Adrenal gland (tissue), 19 donors: ENCODE results near the gene FAM131A. TPM values are rescaled to one million over a fixed set of nuclear protein-coding genes. Genes with fewer than 3 reads are reported as not detected.

Source experiments
- DNase-seq, 7 donors: peaks; one replicate each; pipeline ENCODE4 v3.0.0-alpha.2; 2019 to 2020
- H3K27ac ChIP-seq, 5 donors: fragments of 200-600 bp; sonication (generic) in 4 of 5; 1 replicate in 3 of 5; 2 replicates in 2 of 5; pipeline versions ENCODE4 v1.5.1 to v1.8.0; 2016 to 2020; ENCODE audit warnings: mild to moderate bottlenecking in 1 of 5
- H3K27me3 ChIP-seq: fragments of 200-600 bp; 2 replicates; pipeline ENCODE4 v1.8.0; 2021
- H3K36me3 ChIP-seq, 2 donors: fragments of 200-600 bp; replicated peaks in 1 of 2; 1 replicate in 1 of 2; 2 replicates in 1 of 2; pipeline versions ENCODE4 v1.5.1 to v1.8.0; 2018 to 2022
- H3K4me1 ChIP-seq, 2 donors: fragments of 200-600 bp; replicated peaks in 1 of 2; 1 replicate in 1 of 2; 2 replicates in 1 of 2; pipeline versions ENCODE4 v1.5.1 to v1.8.0; 2018 to 2021
- H3K4me3 ChIP-seq, 4 donors: fragments of 200-600 bp; sonication (generic) in 3 of 4; one replicate each; pipeline ENCODE4 v1.5.1; 2016 to 2018
- H3K9me3 ChIP-seq, 3 donors: fragments of 200-600 bp; sonication (generic) in 1 of 3; replicated peaks in 1 of 3; 1 replicate in 2 of 3; 2 replicates in 1 of 3; pipeline versions ENCODE4 v1.5.1 to v1.8.0; 2016 to 2021
- CTCF ChIP-seq, 6 experiments: fragments of 450-650 bp in 4 of 6; fragments of 200-600 bp in 2 of 6; sonication (generic) in 1 of 6; IDR thresholded peaks; 1 replicate in 5 of 6; 2 replicates in 1 of 6; pipeline versions ENCODE4 v1.5.1 to v1.8.0; 2016 to 2021; ENCODE audit warnings: antibody characterized with exemption in 6 of 6, mild to moderate bottlenecking in 2 of 6, moderate library complexity in 1 of 6
- POLR2A ChIP-seq, 2 donors: fragments of 450-650 bp; IDR thresholded peaks; one replicate each; pipeline ENCODE4 v1.6.1; 2017; ENCODE audit warnings: antibody characterized with exemption in 2 of 2, mild to moderate bottlenecking in 2 of 2, moderate library complexity in 1 of 2
- WGBS, 4 donors: extraction: QIAGEN DNeasy Blood & Tissue Kit in 2 of 4; methylation state at CpG; one replicate each; pipeline versions ENCODE4 v1.1.5 to v1.1.7; 2013 to 2017; 5-methylcytosine and 5-hydroxymethylcytosine counted together
- intact Hi-C, 2 donors: fragments of 100-400 bp; cut with DNase I; formaldehyde crosslinking; loops; one replicate each; pipeline versions ENCODE4 v1.14.1 to v1.15.0; 2022 to 2023
- long read RNA-seq, 10 donors: library from polyadenylated mRNA in 3 of 10; unstranded in 2 of 10; stranded (forward) in 1 of 10; transcript quantifications; one replicate each; pipeline ENCODE4 v2.0.0 and lab custom pipeline, GENCODE V29; 2021 to 2026
- polyA plus RNA-seq, 3 donors: library from polyadenylated mRNA; stranded (reverse); fragments of 200-250 nt in 2 of 3; fragments of 350-450 nt in 1 of 3; fragmentation: Illumina TruSeq in 1 of 3; extraction: RNeasy Lipid Tissue Mini Kit (QIAGEN cat#74804) in 1 of 3; gene quantifications; one replicate each; pipeline ENCODE4 v1.2.3, GENCODE V29; 2013 to 2014
- total RNA-seq, 9 donors: library from RNA; depleted of rRNA in 4 of 9; stranded (reverse); fragments of >200 nt in 4 of 9; fragments of 120-200 nt in 1 of 9; fragmentation: NEBNext Ultra II Directional in 1 of 9; extraction: Animal tissue kit (Norgen Biotek cat#: 25700) in 1 of 9; gene quantifications; one replicate each; pipeline versions ENCODE4 v1.1.0 to v1.2.4, GENCODE V29; 2013 to 2023
- donor health status: healthy with polysubstance abuse.
- donor health status: Bipolar disorder and iron deficiency.
- donor health status: DM: yes; HTN: yes; CAD: no.
- donor health status: DM: no; HTN: no; CAD: no.
- donor health status: DM: no; HTN: no; CAD: no.
- donor health status: DM: yes; HTN: yes; CAD: no.

FAM131A gene
- 10 to 100 TPM; 13.9 to 42.4 (median 32.5) TPM for total RNA-seq
- polyA plus RNA-seq = 10 to 100 TPM; 13.3 to 43.0 (median 39.4) TPM
- long read RNA-seq, donor 1, partial matches to known transcripts = 21 of 24 reads
- long read RNA-seq, donor 1, other reads (novel, unspliced or antisense) = 0 of 24 reads
- long read RNA-seq, donor 2, partial matches to known transcripts = 0 of 4 reads
- long read RNA-seq, donor 2, other reads (novel, unspliced or antisense) = 0 of 4 reads
- long read RNA-seq, donor 3, partial matches to known transcripts = 0 of 3 reads
- long read RNA-seq, donor 3, other reads (novel, unspliced or antisense) = 0 of 3 reads
- long read RNA-seq, donor 4, partial matches to known transcripts = 0 of 6 reads
- long read RNA-seq, donor 4, other reads (novel, unspliced or antisense) = 2 of 6 reads
- long read RNA-seq, donor 5, transcript FAM131A-207 (7 exons, 1,335 nt) = major isoform, 24 of 47 reads
- long read RNA-seq, donor 5, transcript FAM131A-202 (6 exons, 2,421 nt) = minor isoform, 14 of 47 reads
- long read RNA-seq, donor 5, partial matches to known transcripts = 1 of 47 reads
- long read RNA-seq, donor 5, other reads (novel, unspliced or antisense) = 8 of 47 reads
- long read RNA-seq, donor 6, partial matches to known transcripts = 0 of 5 reads
- long read RNA-seq, donor 6, other reads (novel, unspliced or antisense) = 2 of 5 reads
- long read RNA-seq, donor 7, partial matches to known transcripts = 0 of 2 reads
- long read RNA-seq, donor 7, other reads (novel, unspliced or antisense) = 0 of 2 reads
- long read RNA-seq, donor 8, transcript FAM131A-202 (6 exons, 2,421 nt) = major isoform, 8 of 8 reads
- long read RNA-seq, donor 8, partial matches to known transcripts = 0 of 8 reads
- long read RNA-seq, donor 8, other reads (novel, unspliced or antisense) = 0 of 8 reads
- long read RNA-seq, donor 9, partial matches to known transcripts = 0 of 2 reads
- long read RNA-seq, donor 9, other reads (novel, unspliced or antisense) = 0 of 2 reads
- long read RNA-seq, donor 10, partial matches to known transcripts = 0 of 4 reads
- long read RNA-seq, donor 10, other reads (novel, unspliced or antisense) = 0 of 4 reads

- intact Hi-C loops = no loop called here
- Histone ChIP-seq H3K4me1 (peaks cover 13 to 37% of the 10 kb centered on the region in 2 donors), H3K27ac (peak within 1 kb of the TSS; percentile 93 to 98 (median 94)), H3K4me3 (peak within 1 kb of the TSS in 2 of 4 donors; percentile 83 to 89), H3K9me3 (no peaks in the 10 kb centered on the region), H3K36me3 (peaks cover 0 to 41% of the 10 kb centered on the region in 2 donors), H3K27me3 (no peaks in the 10 kb centered on the region)
- 51 to 71% (median 58%) methylated on average over 3 to 6 of the region's 6 CpGs for WGBS, 4 donors
- peak in 1 of 7 donors; percentile 77 for DNase-seq
- TF ChIP-seq POLR2A (IDR thresholded peaks at IDR 0.05) (no peak), CTCF (IDR thresholded peaks at IDR 0.05) (no peak)
Observed at GRCh38 chr3:184337399-184337714, at the start of gene FAM131A. Gene FAM131A, plus strand, starts transcription at chr3:184337600. Its CDS starts 31 bp downstream, at chr3:184337631.

GRCh38 chr3:184289426-184289938, 47.9 kb upstream of the FAM131A start:
- Histone ChIP-seq H3K4me3 (no peak overlapping the region), H3K4me1 (no peaks in the 10 kb centered on the region), H3K36me3 (no peaks in the 10 kb centered on the region), H3K9me3 (no peaks in the 10 kb centered on the region), H3K27ac (no peak overlapping the region), H3K27me3 (no peaks in the 10 kb centered on the region)
- WGBS, 4 donors = 4 to 12% (median 8%) methylated on average over 10 of the region's 10 CpGs
- no peak for TF ChIP-seq POLR2A (IDR thresholded peaks at IDR 0.05)
- TF ChIP-seq CTCF (IDR thresholded peaks at IDR 0.05) = peak; percentile 42 to 62 (median 50)
- DNase-seq = peak in 5 of 7 donors; percentile 46 to 73 (median 59)
- intact Hi-C loops = loop anchor here in 1 of 2 donors (10.0 kb wide), 1 partner anchor 395 kb away; no protein-coding TSS in a partner anchor

- H3K27me3 ChIP-seq = no peaks in the 10 kb centered on the region
- H3K9me3 ChIP-seq = no peaks in the 10 kb centered on the region
- intact Hi-C loops = loop anchor here in 1 of 2 donors (5.0 kb wide), 1 partner anchor 393 kb away; no protein-coding TSS in a partner anchor
- no peaks in the 10 kb centered on the region for H3K4me1 ChIP-seq
- TF ChIP-seq POLR2A (IDR thresholded peaks at IDR 0.05) (no peak), CTCF (IDR thresholded peaks at IDR 0.05) (no peak)
- no peak overlapping the region for H3K27ac ChIP-seq
- H3K36me3 ChIP-seq = no peaks in the 10 kb centered on the region
- WGBS, 4 donors = 81 to 89% (median 82%) methylated on average over 7 to 10 of the region's 10 CpGs
- no peak overlapping the region for H3K4me3 ChIP-seq
- no peak for DNase-seq
Observed at GRCh38 chr3:184290331-184290730, 47.1 kb upstream of the FAM131A start.
